Tibial nerve (tissue), 4 donors: ENCODE measurements around the gene NASP. TPM values are rescaled to one million over a fixed set of nuclear protein-coding genes. Genes with fewer than 3 reads are reported as not detected.
A peak's percentile ranks its signal among the peaks of the same experiment; 100 is the strongest.

ENCODE experiments used
- DNase-seq, 2 donors: peaks; one replicate each; pipeline ENCODE4 v3.0.0-alpha.2; 2019; ENCODE audit warnings: low spot score in 2 of 2
- H3K27ac ChIP-seq, 4 donors: fragments of 200-600 bp; sonication (generic) in 3 of 4; one replicate each; pipeline ENCODE4 v1.5.1; 2017 to 2019; ENCODE audit warnings: mild to moderate bottlenecking in 1 of 4
- H3K27me3 ChIP-seq, 2 donors: fragments of 200-600 bp; sonication (generic) in 1 of 2; one replicate each; pipeline versions ENCODE4 v1.5.1 to v1.6.0; 2017 to 2019
- H3K36me3 ChIP-seq, 3 donors: fragments of 200-600 bp; sonication (generic); one replicate each; pipeline ENCODE4 v1.5.1; 2018 to 2019
- H3K4me1 ChIP-seq, 4 donors: fragments of 200-600 bp; sonication (generic) in 3 of 4; one replicate each; pipeline ENCODE4 v1.5.1; 2017 to 2019
- H3K4me3 ChIP-seq, 4 donors: fragments of 200-600 bp; sonication (generic) in 3 of 4; one replicate each; pipeline ENCODE4 v1.5.1; 2017 to 2019; ENCODE audit warnings: mild to moderate bottlenecking in 1 of 4, moderate library complexity in 1 of 4
- H3K9me3 ChIP-seq, 4 donors: fragments of 200-600 bp; sonication (generic) in 3 of 4; one replicate each; pipeline ENCODE4 v1.5.1; 2017 to 2019
- EP300 ChIP-seq, 2 donors: sonication (generic); formaldehyde crosslinking; IDR thresholded peaks; one replicate each; pipeline ENCODE4 v1.6.1; 2017; ENCODE audit warnings: antibody characterized with exemption in 2 of 2, mild to moderate bottlenecking in 1 of 2
- POLR2A ChIP-seq, 2 donors: fragments of 450-650 bp; IDR thresholded peaks; one replicate each; pipeline ENCODE4 v1.6.1; 2017; ENCODE audit warnings: antibody characterized with exemption in 2 of 2, mild to moderate bottlenecking in 2 of 2, moderate library complexity in 2 of 2
- WGBS, 2 donors: methylation state at CpG; one replicate each; pipeline ENCODE4 v1.1.5; 2018; 5-methylcytosine and 5-hydroxymethylcytosine counted together
- total RNA-seq, 4 donors: library from RNA; depleted of rRNA; stranded (reverse); fragments of >200 nt; gene quantifications; one replicate each; pipeline ENCODE4 v1.1.0, GENCODE V29; 2016
- TF ChIP-seq, protein P1 (sequence below), 5 experiments: fragments of 200-600 bp in 3 of 5; fragments of 450-650 bp in 2 of 5; sonication (generic) in 3 of 5; IDR thresholded peaks; one replicate each; pipeline ENCODE4 v1.5.1; 2016 to 2019; ENCODE audit warnings: antibody characterized with exemption in 5 of 5, mild to moderate bottlenecking in 3 of 5, moderate library complexity in 2 of 5

NASP gene
- total RNA-seq, 4 donors from 2014 or later: 71.2 to 105 (median 80.6) TPM

- no peak for TF ChIP-seq EP300 (IDR thresholded peaks at IDR 0.05)
- TF ChIP-seq POLR2A (IDR thresholded peaks at IDR 0.05): no peak
- TF ChIP-seq, protein P1, sequence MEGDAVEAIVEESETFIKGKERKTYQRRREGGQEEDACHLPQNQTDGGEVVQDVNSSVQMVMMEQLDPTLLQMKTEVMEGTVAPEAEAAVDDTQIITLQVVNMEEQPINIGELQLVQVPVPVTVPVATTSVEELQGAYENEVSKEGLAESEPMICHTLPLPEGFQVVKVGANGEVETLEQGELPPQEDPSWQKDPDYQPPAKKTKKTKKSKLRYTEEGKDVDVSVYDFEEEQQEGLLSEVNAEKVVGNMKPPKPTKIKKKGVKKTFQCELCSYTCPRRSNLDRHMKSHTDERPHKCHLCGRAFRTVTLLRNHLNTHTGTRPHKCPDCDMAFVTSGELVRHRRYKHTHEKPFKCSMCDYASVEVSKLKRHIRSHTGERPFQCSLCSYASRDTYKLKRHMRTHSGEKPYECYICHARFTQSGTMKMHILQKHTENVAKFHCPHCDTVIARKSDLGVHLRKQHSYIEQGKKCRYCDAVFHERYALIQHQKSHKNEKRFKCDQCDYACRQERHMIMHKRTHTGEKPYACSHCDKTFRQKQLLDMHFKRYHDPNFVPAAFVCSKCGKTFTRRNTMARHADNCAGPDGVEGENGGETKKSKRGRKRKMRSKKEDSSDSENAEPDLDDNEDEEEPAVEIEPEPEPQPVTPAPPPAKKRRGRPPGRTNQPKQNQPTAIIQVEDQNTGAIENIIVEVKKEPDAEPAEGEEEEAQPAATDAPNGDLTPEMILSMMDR (IDR thresholded peaks at IDR 0.05): no peak
- Histone ChIP-seq H3K9me3 (no peaks in the 10 kb centered on the region), H3K36me3 (peaks cover 0 to 31% (median 0%) of the 10 kb centered on the region in 3 donors), H3K4me3 (no peak overlapping the region), H3K27me3 (no peaks in the 10 kb centered on the region), H3K4me1 (peaks cover 0 to 8% (median 0%) of the 10 kb centered on the region in 4 donors), H3K27ac (no peak overlapping the region)
- 92 to 94% methylated on average over 2 of the region's 2 CpGs for WGBS, 2 donors
- DNase-seq: no peak
Observed at GRCh38 chr1:45604239-45604638, 20.4 kb downstream of the NASP start.

- Histone ChIP-seq H3K9me3 (no peaks in the 10 kb centered on the region), H3K27me3 (no peaks in the 10 kb centered on the region), H3K4me1 (peaks cover 0 to 5% (median 0%) of the 10 kb centered on the region in 4 donors), H3K27ac (peak overlapping the region in 1 of 4 donors; percentile 55), H3K36me3 (peaks cover 0 to 47% (median 12%) of the 10 kb centered on the region in 3 donors), H3K4me3 (no peak overlapping the region)
- WGBS, 2 donors: 73 to 76% methylated on average over 6 of the region's 6 CpGs
- TF ChIP-seq POLR2A (IDR thresholded peaks at IDR 0.05) (no peak), EP300 (IDR thresholded peaks at IDR 0.05) (no peak)
- TF ChIP-seq, protein P1 (IDR thresholded peaks at IDR 0.05): no peak
- no peak for DNase-seq
Observed at GRCh38 chr1:45607404-45608074, 23.7 kb downstream of the NASP start.

- DNase-seq: peak in 1 of 2 donors; percentile 30
- Histone ChIP-seq H3K4me1 (peaks cover 0 to 5% (median 0%) of the 10 kb centered on the region in 4 donors), H3K27ac (peak overlapping the region in 1 of 4 donors; percentile 55), H3K4me3 (no peak overlapping the region), H3K27me3 (no peaks in the 10 kb centered on the region), H3K36me3 (peaks cover 0 to 54% (median 12%) of the 10 kb centered on the region in 3 donors), H3K9me3 (no peaks in the 10 kb centered on the region)
- WGBS, 2 donors: 76% methylated on average over 5 of the region's 5 CpGs
- TF ChIP-seq, protein P1 (IDR thresholded peaks at IDR 0.05): no peak
- no peak for TF ChIP-seq EP300 (IDR thresholded peaks at IDR 0.05)
- TF ChIP-seq POLR2A (IDR thresholded peaks at IDR 0.05): no peak
Observed at GRCh38 chr1:45608175-45609156, 24.6 kb downstream of the NASP start.

DNA sequence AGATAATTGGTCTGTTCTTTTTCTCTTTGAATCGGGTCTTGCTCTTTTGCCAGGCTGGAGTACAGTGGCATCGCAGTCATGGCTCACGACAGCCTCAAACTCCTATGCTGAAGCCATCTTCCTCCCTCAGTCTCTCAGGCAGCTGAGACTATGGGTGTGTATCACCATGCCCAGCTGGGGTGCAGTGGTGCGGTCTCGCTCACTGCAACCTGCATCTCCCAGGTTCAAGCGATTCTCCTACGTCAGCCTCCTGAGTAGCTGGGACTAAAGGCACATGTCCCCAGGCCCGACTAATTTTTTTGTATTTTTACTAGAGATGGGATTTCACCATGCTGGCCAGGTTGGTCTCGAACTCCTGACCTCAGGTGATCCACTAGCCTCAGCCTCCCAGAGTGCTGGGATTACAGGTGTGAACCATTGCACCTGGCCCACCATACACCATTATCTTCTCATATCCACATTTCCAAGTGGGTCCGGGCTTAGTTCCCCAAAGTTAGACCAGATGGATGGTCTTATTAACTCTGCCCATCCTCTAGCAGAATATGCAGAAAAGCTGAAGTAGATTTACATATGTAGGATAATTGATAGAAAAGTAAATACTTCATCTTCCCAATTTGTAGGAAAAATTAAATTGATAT lies 26.9 kb downstream of the NASP start:
- Histone ChIP-seq H3K36me3 (peaks cover 0 to 77% (median 12%) of the 10 kb centered on the region in 3 donors), H3K4me3 (no peak overlapping the region), H3K4me1 (peaks cover 0 to 5% (median 0%) of the 10 kb centered on the region in 4 donors), H3K27me3 (no peaks in the 10 kb centered on the region), H3K9me3 (no peaks in the 10 kb centered on the region), H3K27ac (no peak overlapping the region)
- DNase-seq: no peak
- no peak for TF ChIP-seq EP300 (IDR thresholded peaks at IDR 0.05)
- TF ChIP-seq, protein P1 (IDR thresholded peaks at IDR 0.05): no peak
- no peak for TF ChIP-seq POLR2A (IDR thresholded peaks at IDR 0.05)
- WGBS, 2 donors: 94% methylated on average over 10 of the region's 10 CpGs
